Hepatocyte (in vitro differentiated cells): Measurements from ENCODE around the gene MYO1E.

Experiments used
- CTCF ChIP-seq: fragments of 200-600 bp; sonication (generic); IDR thresholded peaks from 2 replicates; pipeline ENCODE4 v1.5.1; 2016; ENCODE audit warnings: antibody characterized with exemption, mild to moderate bottlenecking; ENCODE audit not compliant: poor library complexity
- EZH2phosphoT487 ChIP-seq: fragments of 200-600 bp; sonication (generic); IDR thresholded peaks from one replicate; pipeline ENCODE4 v1.6.1; 2018; ENCODE audit warnings: antibody characterized with exemption, mild to moderate bottlenecking, low read depth, moderate library complexity; ENCODE audit not compliant: unreplicated experiment, severe bottlenecking

- TF ChIP-seq CTCF: no peak
- TF ChIP-seq EZH2phosphoT487: no peak
Measured at GRCh38 chr15:59131969-59132562, 240.6 kb downstream of the MYO1E start.
